ENCODE measurements around the gene PRKG1.
"Not testable (repeated sequence)": the region's sequence is repeated elsewhere in the genome, so short reads cannot be mapped to it uniquely, and the experiment has no call there.

Gene PRKG1

GRCh38 chr10:52215745-52216361 is 1141.6 kb downstream of the PRKG1 start:
- no peak for DNase-seq (ENCODE audit: low spot score)

GRCh38 chr10:52216852-52217251 is 1142.6 kb downstream of the PRKG1 start:
- DNase-seq (ENCODE audit: low spot score) = peak; percentile 40

GRCh38 chr10:52217531-52217930 is 1143.2 kb downstream of the PRKG1 start:
- no peak for DNase-seq (ENCODE audit: low spot score)

- DNase-seq (ENCODE audit: low spot score) = no peak
Observed at GRCh38 chr10:52220947-52221346, 1146.7 kb downstream of the PRKG1 start.

- no peak for DNase-seq (ENCODE audit: low spot score)
Observed at GRCh38 chr10:52221923-52222322, 1147.6 kb downstream of the PRKG1 start.

GRCh38 chr10:52226197-52226847 is 1152.0 kb downstream of the PRKG1 start:
- peak; percentile 19 for DNase-seq (ENCODE audit: low spot score)

- DNase-seq (ENCODE audit: low spot score) = no peak
Observed at GRCh38 chr10:52228556-52228955, 1154.3 kb downstream of the PRKG1 start.

- no peak for DNase-seq (ENCODE audit: low spot score)
Observed at GRCh38 chr10:52229291-52229931, 1155.1 kb downstream of the PRKG1 start.

GRCh38 chr10:52232561-52233350 is 1158.5 kb downstream of the PRKG1 start:
- no peak for DNase-seq (ENCODE audit: low spot score)

GRCh38 chr10:52233351-52233991 is 1159.2 kb downstream of the PRKG1 start:
- DNase-seq (ENCODE audit: low spot score) = not testable (repeated sequence)

- no peak for DNase-seq (ENCODE audit: low spot score)
Observed at GRCh38 chr10:52239771-52240170, 1165.5 kb downstream of the PRKG1 start.

GRCh38 chr10:52245547-52245946 is 1171.3 kb downstream of the PRKG1 start:
- no peak for DNase-seq (ENCODE audit: low spot score)

- DNase-seq (ENCODE audit: low spot score) = not testable (repeated sequence)
Observed at GRCh38 chr10:52247929-52248328, 1173.6 kb downstream of the PRKG1 start.

- DNase-seq (ENCODE audit: low spot score) = no peak
Observed at GRCh38 chr10:52248697-52249306, 1174.5 kb downstream of the PRKG1 start.

- DNase-seq (ENCODE audit: low spot score) = no peak
Observed at GRCh38 chr10:52249850-52250395, 1175.6 kb downstream of the PRKG1 start.

GRCh38 chr10:52250510-52250909 is 1176.2 kb downstream of the PRKG1 start:
- DNase-seq (ENCODE audit: low spot score) = no peak

- no peak for DNase-seq (ENCODE audit: low spot score)
Observed at GRCh38 chr10:52252307-52252706, 1178.0 kb downstream of the PRKG1 start.

- no peak for DNase-seq (ENCODE audit: low spot score)
Observed at GRCh38 chr10:52256832-52257691, 1182.8 kb downstream of the PRKG1 start.

- DNase-seq (ENCODE audit: low spot score) = no peak
Observed at GRCh38 chr10:52257692-52258075, 1183.4 kb downstream of the PRKG1 start.

GRCh38 chr10:52258799-52259425 is 1184.6 kb downstream of the PRKG1 start:
- no peak for DNase-seq (ENCODE audit: low spot score)
